ENCODE results near the gene SKAP1. TPM values are rescaled to one million over a fixed set of nuclear protein-coding genes. Genes with fewer than 3 reads are reported as not detected.
"Not testable (repeated sequence)": the region's sequence is repeated elsewhere in the genome, so short reads cannot be mapped to it uniquely, and the experiment has no call there.

The SKAP1 gene
- total RNA-seq, 2 experiments from 2014 or later: 52.8 to 53.2 TPM

DNA sequence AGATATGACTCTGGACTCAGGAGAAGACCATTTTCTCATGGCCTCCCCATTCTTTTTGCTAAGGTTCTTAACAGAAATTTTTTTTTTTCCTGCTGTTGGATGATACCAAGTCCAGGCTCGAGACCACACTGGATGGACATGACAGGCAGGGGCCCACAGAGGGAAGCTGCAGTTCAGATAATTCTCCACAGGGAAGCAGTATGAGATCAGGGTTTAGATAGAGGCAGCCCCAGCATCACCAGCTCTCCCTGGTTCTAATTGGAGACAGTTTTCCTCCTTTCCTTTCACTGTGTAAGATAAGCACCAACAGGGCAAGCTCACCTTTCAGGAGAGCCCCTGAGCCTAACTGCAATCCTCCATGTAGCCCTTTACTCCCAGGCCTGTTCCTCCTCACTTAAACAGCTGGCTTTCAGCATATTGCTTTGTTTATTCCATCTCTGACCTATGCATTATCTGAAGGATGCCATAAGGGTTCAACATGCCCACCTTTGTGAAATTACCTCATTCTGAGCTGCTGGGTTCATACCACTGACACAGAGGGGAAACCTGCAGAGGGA is 214.4 kb downstream of the SKAP1 start:
- ChIA-PET CTCF (interaction anchor here (0.8 to 1.0 kb wide), 2 partner anchors 10 to 103 kb away, joined by 3 read pairs; no protein-coding TSS in a partner anchor), POLR2A (no interaction called here)

DNA sequence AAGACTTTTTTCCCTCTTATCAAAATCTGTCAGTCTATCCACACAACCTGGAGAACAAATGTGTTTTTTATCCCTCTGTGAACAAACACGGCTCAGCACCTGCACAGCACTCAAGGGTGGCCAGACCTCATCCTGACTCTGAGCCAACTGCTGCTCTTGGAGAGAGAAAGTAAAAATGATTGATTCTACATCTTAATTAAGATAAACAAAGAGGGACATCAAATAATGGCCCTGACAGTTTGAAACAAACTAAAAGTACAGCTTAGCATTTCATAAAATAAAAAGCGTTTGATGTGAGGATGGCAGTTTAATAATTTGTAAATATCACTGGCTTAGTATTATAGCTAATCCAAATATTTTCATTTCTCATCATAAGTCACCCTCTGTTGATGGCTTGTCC is 216.2 kb downstream of the SKAP1 start:
- CTCF ChIA-PET: interaction anchor here (0.6 to 1.7 kb wide), 3 partner anchors 10 to 131 kb away, joined by 3 to 7 read pairs (median 4); no protein-coding TSS in a partner anchor
- POLR2A ChIA-PET: interaction anchor here (0.6 kb wide), 1 partner anchor 112 kb away, joined by 5 read pairs; no protein-coding TSS in a partner anchor

DNA sequence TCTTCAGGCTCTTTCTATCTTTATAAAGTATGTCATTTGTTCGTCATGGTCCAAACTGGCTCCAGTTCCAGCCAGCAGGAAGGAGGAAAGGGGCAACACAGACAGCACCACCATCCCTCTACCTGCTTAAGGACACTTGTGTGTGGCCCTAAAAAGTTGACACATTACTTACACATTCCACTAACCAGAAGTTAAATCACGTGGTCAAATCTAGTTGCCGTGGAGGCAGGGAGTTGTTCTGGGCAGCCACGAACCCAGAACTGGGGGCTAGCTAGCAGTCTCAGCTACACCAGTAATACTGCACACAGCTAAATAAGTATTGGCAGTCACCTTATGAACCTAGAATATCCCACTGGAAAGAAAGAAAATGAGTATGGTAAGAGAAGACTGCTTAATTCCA is 218.2 kb downstream of the SKAP1 start:
- ChIA-PET CTCF (no interaction called here), POLR2A (no interaction called here)

DNA sequence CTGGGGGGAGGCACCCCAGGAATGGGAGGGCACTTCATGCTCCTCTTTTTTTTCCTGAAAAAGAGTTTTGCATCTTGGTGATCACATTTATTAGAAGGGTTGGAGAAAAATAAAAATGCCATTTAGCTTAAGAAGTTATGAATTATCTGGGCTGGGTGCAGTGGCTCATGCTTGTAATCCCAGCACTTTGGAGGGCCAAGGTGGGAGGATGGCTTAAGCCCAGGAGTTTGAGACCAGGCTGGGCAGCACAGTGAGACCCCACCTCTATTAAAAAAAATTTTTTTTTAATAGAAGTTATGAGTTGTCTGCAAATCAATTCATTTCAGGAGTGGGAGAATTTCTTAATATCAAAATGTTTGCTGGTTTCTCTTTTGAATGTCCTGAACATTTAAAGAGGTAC is 219.0 kb downstream of the SKAP1 start:
- CTCF ChIA-PET: no interaction called here
- POLR2A ChIA-PET: no interaction called here

DNA sequence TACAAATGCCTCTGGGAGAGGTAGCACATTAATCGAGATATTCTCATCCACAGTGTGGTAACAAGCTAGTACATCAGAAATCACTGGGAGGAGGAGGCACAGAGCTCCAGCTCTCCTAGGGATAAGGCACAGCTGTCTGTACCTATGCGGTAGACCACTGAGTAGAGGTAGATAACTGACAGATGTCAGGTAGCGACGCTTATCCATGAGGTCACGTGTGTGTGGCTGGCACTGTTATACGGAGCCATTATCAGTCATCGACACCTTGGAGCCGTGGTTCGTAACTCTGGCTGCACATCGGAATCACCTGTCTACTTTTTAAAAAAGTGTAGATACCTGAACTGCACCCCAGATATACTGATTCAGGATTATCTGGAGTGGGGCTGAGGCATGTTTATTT is 220.0 kb downstream of the SKAP1 start:
- POLR2A ChIA-PET: no interaction called here
- CTCF ChIA-PET: no interaction called here

DNA sequence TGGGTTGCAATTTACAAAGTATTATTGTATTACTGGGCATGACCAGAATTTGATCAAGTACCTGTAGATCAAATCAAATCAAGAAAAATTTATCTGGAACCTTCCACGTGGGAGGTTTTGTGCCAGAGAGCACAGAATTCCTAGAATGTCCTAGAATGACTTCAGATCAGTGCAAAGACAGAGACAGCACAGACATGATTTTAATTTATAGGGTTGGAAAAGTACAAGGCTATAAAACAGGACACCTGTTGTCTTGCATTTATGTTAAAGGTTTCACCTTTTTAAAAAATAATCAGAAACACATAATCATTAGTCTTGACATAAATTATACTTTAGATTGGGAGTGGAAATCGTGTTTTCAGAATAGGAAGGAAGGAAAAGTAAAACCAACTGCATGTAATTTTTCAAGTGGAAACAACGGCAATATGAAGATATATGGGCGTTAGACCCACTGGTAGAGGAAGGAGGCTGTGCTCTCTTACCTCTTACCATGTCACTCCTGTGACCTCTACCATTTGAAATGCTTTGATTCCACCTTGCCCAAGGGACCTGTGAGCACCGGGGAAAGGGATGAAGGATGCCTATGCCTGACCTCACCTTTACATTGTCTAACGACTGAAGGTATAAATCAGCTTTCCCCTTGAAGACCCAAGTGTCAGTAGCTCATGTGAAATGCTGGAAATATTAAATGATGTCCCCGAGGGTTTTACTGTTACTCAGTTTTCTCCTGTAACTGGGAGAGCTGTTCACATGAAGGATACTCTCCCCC is 222.1 kb downstream of the SKAP1 start:
- ChIA-PET POLR2A (no interaction called here), CTCF (interaction anchor here (1.4 kb wide), 1 partner anchor 13 kb away, joined by 3 read pairs; no protein-coding TSS in a partner anchor)

DNA sequence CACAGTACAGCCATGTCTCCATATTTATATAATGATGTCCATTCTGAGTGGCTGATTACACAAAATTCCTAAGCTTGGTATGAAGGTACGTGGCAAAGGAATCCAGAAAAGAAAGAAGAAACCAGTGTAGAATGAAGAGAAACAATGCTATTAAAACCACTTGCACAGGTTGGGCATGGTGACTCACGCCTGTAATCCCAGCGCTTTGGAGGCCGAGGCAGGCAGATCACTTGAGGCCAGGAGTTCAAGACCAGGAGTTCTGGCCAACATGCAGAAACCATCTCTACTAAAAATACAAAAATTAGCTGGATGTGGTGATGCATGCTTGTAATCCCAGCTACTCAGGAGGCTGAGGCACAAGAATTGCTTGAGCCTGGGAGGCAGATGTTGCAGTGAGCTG is 223.0 kb downstream of the SKAP1 start:
- POLR2A ChIA-PET, CTCF ChIA-PET: not testable (repeated sequence)

DNA sequence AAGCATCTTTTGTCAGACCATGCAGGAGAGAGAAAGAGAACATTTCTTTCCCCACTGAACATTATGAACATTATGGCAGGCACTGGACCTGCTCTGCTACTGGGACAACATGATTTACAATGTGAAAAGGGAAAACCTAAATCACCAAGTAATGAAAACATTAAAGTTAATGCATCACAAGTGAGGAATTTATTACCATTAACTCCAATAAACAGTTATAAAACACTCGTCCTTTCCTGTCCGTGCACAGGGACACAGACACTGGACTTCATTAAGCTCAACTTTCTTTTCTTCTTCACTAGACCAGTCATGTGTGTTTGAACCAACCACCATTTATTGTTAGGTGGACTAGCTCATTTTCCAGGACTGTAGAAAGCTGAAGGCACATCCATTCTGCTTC is 227.1 kb downstream of the SKAP1 start:
- CTCF ChIA-PET: no interaction called here
- POLR2A ChIA-PET: no interaction called here

DNA sequence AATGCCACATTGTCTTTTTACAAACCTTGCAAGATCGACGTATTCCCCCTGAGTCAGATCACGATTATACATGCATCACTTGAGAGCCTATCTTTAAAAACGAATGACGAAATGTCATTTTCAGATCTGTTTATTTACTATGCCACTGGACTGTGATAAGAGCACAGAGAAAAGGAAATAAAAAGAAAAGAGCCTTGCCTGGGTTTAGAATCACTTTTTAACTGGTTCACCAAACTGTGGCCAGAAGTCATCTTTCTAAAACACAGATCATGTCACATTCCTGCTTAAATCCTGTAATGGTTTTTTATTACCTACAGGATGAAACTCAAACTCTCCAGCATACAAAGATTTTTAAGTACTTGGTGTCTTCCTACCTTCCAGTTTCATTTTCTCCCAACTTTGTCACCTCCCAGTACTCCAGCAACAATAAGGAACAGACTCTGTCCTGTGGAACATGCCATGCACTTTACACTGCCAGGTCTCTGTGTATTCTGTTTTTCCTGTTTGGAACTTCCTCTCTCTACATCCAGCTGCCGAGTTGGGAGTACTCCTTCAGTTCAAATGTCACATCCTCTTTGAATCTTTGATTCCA is 231.0 kb downstream of the SKAP1 start:
- POLR2A ChIA-PET: no interaction called here

DNA sequence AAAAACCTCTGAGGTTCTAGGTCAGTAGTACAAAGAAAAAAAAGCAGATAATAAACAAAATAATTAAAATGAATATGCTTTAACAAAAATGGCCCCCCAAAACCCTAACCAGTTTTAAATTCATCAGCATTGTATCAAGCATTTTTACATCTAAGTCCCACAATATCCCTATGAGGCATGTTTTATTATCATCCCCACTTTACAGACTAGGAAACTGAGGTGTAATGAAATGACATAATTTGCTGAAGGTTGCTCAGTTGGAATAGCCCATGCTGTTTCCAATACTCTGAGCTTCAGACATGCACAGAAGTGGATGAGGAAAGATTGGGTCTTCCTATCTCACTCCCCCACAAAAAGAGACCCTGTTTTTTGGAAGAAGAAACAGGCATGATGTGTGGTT is 234.1 kb downstream of the SKAP1 start:
- POLR2A ChIA-PET: no interaction called here
- CTCF ChIA-PET: no interaction called here

More for the DNA sequence above, 231.0 kb downstream of the SKAP1 start:
- CTCF ChIA-PET: no interaction called here

DNA sequence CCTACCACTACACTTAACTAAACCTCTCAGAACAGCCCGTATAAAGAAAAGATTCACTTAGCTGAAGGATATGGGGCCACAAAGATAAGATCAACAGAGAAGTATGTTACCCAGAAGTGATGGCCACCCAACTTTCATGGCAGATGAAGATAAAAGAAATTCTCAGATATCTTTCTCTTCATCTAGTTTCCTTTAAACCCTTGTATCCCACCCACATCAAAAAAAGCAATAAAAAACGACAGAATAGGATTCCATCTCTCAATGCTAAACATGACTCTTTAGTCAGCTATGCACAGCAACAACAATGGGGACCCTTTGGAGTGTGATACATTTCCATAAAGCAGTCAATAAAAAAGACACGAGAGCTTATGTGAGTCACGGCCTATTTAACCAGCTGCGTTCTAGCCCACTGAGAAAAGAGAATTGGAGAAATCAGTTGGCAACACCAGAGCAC is 235.9 kb downstream of the SKAP1 start:
- POLR2A ChIA-PET: no interaction called here
- CTCF ChIA-PET: no interaction called here

DNA sequence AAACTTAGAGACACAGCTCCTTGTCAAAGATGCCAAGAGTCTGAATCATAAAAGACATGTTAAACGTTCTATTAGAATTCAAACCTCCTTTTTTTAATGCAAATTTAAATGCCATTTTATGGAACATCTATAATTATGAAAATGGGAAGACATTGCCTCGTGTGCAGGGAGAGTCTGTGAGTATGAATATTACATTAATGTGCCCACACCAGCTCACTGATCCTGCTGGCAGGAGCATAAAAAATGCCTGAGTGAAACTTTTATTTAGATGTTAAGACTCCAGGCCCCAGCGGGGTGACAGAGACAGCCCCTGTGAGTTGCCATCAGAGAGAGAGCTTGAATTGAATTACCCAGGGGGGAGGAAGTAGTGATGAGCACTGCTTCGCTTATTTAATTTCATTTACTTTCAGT is 237.7 kb downstream of the SKAP1 start:
- POLR2A ChIA-PET: no interaction called here
- CTCF ChIA-PET: no interaction called here

DNA sequence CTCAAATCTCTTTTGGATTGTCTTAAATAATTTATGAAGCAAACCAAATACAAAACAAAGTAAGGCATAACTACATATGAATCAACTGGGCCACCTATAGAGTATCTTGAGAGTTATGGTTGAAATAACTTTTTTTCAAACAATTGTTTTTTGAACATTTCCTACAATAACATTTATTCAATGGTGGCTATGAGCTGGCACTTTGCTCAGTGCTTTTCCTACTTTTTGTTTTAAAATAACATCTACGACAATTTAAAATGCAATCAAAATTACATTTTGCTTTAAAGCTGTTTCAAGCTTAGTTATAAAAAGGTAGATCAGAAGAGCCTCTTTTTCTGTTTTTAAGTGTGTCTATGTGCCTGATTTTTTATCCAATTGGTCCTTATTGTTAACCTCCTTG is 238.7 kb downstream of the SKAP1 start:
- POLR2A ChIA-PET: no interaction called here
- CTCF ChIA-PET: no interaction called here

DNA sequence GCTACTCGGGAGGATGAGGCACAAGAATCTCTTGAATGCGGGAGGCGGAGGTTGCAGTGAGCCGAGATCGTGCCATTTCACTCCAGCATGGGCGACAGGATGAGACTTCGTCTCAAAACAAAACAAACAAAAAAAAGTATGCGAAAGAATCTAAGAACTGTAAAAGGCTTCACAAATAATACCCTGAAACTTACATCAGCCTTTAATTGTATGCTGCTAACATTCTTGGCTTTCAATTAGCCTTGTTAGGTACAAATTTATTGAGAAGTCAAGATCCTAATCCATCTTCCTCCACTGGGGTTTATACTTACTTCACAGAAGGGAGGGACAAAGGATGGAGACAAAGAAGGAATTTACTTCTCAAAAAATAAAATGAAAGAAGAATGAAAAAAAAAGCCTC is 239.1 kb downstream of the SKAP1 start:
- CTCF ChIA-PET: no interaction called here

DNA sequence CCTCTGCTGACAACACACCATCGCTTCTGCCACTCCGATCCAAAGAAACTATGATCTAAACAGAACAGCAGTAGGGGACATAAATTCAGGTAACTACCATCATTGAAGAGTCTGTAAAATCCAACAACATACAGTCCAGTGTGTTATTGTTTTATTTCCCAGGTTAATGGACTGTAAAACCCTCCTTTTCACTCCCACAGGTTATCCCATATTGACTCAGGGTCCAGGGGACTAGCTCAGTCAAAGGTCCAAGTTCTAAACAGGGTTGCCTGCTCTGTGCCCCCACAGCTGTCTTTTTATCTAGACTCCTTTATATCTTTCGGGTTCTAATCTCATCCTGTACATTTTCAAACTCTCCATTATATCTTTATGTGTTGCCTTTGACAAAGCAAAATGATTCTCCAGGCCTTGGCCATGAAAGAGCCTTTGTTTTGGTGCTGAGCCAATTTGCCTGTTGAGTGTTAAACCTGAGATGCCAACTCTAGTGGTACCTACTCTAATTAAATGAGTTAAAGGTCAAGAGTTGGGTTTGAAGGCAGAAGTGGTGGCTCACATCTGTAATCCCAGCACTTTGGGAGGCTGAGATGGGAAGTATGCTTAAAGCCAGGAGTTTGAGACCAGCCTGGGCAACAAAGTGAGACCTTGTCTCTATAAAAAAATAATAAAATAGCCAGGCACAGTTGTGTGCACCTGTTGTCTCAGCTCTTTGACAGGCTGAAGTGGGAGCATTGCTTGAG is 242.0 kb downstream of the SKAP1 start:
- ChIA-PET CTCF (no interaction called here), POLR2A (no interaction called here)

More for the DNA sequence above, 239.1 kb downstream of the SKAP1 start:
- POLR2A ChIA-PET: no interaction called here

DNA sequence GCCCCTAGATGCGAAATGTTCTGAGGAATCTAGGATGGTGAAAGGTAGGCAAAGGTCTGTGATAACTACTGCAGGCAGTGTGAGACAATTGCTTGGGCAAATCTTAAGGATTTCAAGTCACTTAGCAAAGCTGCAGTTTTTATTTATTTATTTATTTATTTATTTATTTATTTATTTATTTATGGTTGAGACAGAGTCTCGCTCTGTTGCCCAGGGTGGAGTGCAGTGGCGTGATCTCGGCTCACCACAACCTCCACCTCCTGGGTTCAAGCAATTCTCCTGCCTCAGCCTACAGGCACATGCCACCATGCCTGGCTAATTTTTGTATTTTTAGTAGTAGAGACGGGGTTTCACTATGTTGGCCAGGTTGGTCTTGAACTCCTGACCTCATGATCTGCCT is 243.7 kb downstream of the SKAP1 start:
- CTCF ChIA-PET, POLR2A ChIA-PET: not testable (repeated sequence)

DNA sequence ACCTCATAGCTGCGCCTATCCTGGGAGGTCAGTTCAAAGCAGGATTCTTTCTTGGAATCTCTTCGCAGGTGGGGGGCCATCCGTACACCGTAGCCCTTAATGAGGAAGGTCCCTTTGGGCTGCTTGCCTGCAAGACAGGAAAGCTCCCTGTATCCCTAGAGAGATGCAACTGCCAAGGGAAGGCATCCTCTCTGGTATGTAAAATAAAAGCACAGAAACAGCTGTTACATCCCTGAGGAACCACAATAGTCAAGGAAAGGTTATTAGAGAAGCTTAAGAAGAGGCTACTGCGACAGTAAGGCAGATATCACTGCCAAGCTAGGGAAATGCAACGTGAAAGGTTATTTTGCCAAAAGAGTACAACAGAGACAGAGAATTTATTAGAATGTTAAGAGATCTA is 245.3 kb downstream of the SKAP1 start:
- CTCF ChIA-PET: no interaction called here
- POLR2A ChIA-PET: no interaction called here

DNA sequence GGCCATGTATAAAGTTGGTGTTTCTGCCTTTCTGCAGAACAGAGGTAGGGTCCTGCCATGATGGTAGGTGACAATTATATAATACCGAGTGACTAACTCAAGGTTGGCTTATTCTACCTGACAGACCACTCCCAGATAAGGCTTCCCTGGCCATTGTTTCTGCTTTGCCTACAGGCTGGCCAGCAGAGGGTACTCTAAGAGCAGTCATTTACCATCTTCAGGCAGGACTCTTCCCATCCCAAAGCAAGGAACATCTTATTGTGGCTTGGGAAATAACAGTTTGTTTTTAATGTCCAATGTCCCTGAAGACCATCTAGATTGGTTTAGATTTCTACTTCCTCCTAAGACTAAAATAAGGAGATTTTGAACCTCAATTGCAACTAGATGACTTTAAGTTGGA is 248.4 kb downstream of the SKAP1 start:
- POLR2A ChIA-PET: no interaction called here
- CTCF ChIA-PET: no interaction called here

DNA sequence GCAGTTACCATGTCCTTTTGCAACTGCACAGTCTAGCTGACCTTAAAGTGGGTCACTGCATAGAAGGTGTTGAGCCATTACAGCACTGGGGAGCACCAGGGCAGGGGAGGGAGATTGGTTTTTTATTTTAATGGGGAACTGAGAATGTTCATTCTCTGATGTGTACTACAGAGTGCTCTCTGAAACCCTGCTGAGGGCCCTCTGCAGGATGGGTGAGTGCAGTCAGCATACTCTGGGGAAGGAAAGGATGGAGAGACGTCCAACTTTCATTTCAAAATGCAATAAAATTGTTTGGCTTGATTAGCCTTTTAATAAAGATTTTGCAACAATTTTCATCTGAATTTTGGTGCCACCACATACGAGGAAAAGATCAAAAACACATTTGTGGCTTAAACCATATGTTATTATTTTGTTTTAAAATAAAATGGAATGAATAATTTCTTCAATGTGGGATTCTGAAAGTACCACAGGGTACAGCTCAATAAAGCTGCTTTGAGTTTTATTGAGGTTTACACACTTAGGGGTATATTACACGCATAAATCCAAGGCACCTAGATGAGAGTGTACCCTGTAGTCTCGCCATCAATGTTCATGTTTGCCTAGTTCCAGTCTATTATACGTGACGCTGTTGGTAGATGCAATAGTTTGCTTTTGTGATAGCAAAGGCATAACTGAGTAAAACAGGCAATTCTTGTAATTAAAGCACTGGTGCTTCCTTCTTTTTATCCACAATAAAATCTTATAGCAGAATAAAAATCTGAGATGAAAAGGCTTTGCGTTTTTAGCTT is 249.0 kb downstream of the SKAP1 start:
- POLR2A ChIA-PET: no interaction called here
- CTCF ChIA-PET: no interaction called here
